Cerebellar cortex (tissue), 1 donor: ENCODE data around the gene MAU2.

ENCODE experiments used
- DNase-seq: peaks from one replicate; pipeline ENCODE4 v3.0.0-alpha.2; 2015; ENCODE audit warnings: low spot score

MAU2 gene

DNA sequence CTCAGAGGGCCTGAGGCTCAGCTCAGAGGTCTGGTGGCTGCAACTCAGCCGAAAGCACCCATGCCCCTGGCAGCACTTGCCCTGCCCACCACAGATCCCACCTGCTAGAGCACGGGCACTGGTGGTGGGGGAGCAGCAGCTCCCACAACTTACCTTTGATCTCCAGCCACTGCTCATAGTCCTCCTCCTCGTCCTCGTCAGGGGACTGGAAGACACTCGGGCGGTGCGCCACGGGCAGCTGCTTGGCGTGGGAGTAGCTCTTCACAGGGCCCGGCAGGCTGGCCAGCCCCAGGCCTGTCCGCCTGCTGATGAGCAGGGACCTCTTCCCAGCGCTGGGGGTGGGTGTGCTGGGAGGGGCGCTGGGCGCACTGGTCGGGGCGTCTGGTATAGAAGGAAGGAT lies 14.9 kb upstream of the MAU2 start:
- DNase-seq, result no peak

DNA sequence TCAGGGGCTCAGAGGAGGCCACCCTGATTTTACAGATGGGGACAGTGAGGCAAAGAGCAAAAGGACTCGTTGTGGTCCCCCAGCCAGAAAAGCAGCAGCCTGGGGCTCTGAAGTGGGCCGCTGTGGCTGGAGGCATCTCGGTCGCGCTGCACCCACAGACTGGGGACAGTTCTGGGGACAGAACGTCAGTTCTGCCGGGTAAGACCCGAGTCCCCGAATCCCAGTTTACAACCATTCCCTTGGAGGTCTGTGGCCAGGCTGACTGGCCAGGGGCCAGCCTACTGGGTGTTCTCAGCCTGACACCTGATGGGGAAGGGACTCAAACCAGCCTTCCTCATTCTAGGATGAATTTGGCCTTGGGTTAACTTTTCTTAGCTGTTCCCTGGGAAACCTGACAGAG lies 14.4 kb upstream of the MAU2 start:
- no peak for DNase-seq

DNA sequence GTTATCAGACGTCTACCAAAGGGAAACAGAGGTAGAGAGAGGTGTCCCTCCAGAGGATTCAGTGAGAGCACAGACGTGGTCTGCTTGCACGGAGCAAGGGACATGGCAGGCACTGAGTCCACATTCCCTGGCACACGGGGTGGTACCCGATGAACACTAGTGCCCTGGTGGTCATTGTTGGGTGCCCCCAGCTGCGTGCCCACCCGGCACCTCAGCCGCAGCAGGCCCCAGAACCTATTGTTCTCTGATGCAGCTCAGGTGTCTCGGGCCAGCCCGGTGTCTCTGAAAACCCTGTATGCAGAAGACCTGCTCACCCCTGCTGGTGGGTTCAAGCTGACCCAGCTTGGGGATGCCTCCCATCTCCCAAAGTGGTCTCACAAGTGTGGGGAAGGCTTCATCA lies 12.3 kb upstream of the MAU2 start:
- DNase-seq, result no peak

DNA sequence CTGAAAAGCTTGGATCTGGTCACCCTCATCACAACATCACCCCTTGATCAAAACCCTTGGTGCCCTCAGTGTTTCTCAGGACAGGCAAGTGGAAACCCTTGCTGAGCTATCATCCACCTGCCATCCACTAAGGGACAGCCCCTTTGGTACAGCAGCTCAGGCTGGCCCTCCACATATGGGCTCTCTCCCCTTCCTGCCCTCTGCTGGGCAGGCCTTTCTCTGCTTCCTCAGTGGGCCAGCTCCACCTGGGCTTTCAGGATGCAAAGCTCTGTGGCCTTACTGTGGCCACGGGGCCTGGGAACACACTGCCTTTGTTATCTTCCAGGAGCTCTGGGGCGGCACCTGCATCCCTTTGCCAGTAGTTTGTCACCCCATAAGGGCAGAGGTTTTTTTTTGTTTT lies 5.2 kb upstream of the MAU2 start:
- DNase-seq, result no peak

DNA sequence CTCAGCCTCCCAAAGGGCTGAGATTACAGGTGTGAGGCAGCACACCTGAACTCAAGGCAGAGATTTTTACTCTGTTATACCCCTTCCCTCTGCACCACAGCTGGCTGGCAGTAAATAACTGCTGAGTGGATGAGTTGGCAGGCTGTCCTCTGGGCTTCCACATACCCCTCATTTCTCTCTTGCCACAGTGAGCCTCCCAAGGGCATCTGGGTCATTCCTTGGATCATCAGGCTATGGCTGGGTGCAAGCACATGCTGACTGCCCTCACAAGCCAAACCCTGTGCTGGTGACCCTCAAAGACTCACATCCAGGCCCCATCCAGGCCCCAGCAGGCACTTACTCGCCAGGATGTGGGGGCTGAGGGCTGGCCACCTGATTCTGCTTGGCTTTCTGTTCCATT lies 4.5 kb upstream of the MAU2 start:
- DNase-seq, result no peak

DNA sequence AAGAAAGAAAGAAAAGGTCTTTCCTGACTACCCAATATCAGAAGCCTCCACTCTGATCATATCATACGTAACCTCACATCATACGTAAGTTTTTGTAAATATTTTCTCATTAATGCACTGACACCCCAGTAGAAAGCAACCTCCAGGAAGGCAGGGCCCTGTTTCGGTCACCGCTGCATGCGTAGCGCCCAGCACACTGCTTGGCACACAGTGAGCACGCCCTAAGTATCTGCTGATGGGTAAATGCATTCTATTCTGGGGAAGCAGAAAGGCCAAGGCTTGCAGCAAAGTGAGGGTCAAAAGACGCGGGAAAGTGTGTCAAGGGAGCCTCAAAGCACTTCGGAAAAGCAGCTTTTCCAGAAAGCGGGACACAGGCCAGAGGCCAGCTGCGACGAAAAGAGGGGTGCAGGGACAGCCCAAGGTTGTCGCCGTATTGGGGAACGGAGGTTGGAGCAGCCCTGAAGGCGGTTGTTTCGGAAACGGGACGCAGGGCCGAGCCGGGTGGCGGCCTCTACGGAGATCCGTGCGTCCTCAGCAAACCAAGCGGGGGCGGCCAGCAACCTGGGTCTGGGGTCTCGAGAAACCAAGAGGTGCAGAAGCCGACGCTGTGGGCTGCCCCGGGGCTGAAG lies 783 bp upstream of the MAU2 start:
- no peak for DNase-seq

GRCh38 chr19:19321141-19321577 lies 530 bp downstream of the MAU2 start:
- DNase-seq, result peak; percentile 11

GRCh38 chr19:19324059-19324770 lies 3.6 kb downstream of the MAU2 start:
- no peak for DNase-seq

GRCh38 chr19:19327672-19328071 lies 7.0 kb downstream of the MAU2 start:
- DNase-seq, result no peak

DNA sequence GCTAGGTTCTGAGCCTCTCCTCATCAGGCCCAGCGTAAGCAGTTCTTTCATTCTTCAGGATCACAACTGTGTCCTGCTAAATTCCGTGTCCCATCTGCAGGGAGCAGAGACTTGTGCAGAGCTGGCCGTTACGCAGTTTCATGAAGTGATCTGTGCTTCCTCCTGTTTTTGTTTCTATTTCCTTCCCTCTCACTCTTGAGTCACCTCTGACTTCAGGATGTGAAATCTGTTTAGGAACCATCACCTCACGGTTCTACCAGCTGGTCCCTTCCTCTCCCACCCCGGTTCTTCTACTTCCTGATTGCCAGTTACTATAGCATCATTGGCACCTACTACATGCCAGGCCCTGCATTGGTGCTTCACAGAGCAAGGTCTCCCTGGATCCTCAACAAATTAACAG lies 8.5 kb downstream of the MAU2 start:
- no peak for DNase-seq

DNA sequence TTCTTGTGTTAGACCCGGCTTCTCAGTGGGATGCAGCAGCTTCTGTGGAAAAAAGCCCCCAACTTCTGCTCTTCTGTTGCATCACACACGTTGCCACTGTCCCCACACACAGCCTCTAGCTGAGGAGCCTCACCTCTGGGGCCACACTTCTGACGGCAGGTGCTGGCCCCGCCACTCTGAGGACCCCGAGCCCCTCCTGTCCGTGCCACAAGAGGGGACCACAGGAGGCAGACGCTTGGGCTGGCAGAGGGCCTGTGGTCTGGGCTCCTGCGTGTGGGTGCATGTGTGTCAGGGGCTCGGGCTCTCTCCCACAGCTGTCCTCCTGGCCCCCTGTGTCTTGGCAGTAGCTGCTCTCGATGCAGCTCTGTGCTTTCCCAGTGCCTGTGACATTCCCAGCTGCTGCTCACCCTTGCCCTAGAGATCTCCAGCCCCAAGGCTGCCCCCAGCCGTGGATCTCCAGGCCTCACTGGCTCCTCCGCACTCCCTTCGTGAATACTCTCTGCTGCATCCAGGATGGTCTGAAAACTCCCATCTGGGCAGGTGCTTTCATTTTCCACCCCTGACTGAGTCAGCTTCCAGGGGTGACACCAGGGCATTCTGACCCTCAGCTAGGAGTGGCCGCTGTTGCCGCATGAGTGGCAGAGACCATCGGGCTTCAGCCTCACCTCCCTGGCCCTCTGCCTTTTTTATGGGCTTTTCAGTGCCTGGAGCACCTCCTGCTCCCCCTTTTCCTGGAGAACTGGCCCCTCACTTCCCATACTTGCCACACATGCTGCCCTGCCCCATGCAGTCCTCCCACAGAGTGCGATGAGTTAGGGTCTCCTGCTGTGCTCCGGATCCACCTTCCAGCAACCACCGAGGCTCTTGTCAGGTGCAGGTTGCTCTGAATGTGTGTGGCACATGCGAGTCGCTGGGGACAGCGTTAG lies 13.7 kb downstream of the MAU2 start:
- no peak for DNase-seq

DNA sequence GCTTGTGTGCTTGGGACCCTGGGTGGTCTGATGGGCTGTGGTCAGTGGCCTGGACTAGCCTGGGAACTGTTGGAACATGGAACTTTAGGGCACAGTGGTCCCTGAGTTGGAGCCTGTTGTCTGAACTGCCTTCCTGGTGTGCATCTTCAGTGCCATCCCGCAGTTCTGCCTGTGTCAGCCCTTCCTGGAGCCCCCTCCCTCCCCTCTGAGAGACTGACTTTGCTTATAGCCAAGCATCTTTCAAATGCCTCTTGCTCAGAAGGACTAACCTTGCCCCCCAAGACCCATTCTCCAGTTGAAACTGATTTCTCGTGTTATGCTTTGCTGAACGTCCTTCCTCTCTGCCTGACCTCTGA lies 14.3 kb downstream of the MAU2 start:
- no peak for DNase-seq

- DNase-seq, result no peak
Observed at GRCh38 chr19:19335408-19336158, 15.0 kb downstream of the MAU2 start.

DNA sequence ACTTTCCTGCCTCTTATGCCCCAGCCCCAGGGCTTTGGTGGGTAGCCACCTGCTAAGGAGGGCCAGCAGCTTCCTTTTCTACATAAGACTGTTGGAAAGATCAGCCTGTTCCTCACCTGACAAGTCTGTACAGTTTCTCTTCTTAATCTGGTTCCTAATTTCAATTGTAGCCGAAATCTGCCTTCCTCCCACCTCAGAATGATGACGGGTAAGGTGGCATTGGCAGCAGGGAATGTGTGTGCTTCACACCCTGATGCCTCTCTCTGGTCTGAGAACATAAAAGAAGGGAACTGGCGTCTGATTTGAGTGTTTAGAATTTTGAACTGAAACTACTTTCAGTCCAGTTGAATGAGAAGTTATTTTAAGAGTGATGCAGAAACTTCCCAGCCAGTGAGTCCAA lies 16.0 kb downstream of the MAU2 start:
- DNase-seq, result no peak

- DNase-seq, result no peak
Observed at GRCh38 chr19:19337120-19337519, 16.5 kb downstream of the MAU2 start.

DNA sequence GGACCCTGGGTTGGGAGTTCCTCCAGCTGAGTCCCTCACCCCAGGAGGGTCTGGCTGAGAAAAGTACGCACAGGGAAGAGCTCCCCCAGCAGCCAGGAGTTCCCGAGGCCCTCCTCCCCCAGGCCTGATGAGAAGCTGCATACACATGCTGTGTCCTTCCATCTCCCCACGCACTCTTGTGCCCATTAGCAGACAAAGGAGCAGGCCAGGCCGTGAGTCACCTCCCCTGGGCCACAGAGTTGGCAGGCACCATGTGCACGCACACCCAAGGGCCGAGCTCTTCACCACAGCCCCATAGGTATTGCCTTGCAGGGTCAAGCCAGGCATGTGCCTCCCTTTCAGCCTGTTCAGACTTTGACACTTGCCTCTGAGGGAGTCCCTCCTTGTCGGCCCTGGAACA lies 17.5 kb downstream of the MAU2 start:
- no peak for DNase-seq

DNA sequence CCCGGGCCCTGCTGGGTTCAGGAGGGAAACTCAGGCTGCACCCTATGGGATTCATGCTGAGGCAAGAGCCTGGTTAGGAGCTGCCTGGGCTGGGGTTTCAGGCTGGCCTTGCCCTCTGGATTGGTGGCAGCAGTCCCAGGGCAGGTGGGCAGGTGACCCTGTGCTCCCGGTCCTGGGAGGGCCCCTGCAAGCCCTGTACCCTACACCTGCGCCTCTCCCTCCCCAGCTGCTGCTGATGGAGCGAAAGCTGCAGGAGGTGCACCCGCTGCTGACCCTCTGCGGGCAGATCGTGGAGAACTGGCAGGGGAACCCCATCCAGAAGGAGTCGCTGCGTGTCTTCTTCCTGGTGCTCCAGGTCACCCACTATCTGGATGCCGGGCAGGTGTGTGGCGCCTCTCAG lies 20.4 kb downstream of the MAU2 start:
- no peak for DNase-seq

GRCh38 chr19:19342086-19343015 lies 21.7 kb downstream of the MAU2 start:
- peak; percentile 66 for DNase-seq

DNA sequence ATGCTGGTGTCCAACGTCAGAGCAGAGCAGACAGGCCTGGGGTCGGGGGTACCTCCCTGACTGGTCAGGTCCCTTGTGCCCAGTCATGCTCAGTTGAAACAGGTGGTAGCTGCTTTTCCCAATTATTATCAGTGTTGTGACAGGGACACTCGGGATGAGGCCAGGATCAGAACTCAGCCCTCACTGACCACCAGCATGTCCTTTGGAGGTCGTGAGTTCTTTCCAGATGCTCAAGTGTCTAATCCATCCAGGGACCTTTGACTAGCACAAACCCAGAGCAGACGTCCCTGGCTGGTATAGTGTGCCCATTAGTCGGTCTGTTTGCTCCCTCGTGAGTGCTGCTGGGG lies 22.4 kb downstream of the MAU2 start:
- DNase-seq, result no peak

DNA sequence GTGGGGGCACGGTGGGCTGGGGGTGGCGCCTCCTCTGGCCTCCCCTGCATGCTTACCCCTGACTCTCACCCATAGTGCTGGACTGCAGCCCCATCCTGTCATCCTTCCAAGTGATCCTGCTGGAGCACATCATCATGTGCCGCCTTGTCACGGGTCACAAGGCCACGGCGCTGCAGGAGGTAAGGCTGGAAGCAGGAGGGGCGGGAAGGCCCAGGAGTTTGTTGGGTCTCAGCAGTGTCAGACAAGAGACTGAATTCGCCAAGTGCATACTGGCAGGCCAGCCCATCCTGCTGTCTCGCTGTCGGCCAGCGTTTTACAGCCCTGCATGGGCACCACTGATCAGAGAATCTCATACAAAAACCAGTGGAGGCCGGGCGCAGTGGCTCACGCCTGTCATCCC lies 23.1 kb downstream of the MAU2 start:
- no peak for DNase-seq

DNA sequence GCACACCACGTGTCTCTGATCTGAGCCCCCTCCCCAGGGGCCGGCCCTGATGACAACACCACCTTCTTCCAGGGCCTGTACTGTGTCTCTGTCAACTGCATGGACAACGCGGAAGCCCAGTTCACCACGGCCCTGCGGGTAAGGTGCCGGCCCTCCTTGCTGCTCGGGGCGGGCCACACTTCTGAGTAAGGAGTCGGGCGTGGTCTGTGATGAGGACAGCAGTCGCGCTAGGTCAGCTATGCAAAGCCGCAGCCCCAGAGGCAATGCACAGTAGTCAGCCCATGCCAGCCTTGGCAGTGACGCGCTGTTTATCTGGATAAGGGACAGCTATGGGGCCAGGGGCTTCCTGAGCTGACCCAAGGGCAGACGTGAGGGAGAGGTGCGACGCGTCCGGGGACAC lies 24.6 kb downstream of the MAU2 start:
- no peak for DNase-seq
